ENCODE results near the gene FIBCD1.

DNA sequence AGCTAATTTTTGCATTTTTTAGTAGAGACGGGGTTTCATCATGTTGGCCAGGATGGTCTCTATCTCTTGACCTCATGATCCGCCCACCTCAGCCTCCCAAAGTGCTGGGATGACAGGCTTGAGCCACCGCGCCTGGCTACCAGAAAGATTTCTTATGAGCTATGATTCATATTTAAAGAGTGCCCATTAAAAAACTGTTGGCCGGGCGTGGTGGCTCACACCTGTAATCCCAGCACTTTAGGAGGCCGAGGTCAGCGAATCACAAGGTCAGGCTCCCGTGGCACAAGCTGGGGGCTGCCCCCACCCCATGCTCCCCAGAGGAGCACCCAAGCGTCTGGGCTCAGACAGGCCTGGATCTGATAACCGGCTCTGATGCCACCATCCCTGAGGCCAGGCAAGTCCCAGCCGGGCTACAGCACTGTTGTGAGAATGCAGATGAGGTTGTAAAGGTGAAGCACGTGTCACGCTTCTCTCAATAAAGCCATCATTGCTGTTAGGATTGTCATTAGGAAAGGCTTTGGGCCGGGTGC lies 56.3 kb downstream of the FIBCD1 start:
- TF ChIP-seq, protein P1, sequence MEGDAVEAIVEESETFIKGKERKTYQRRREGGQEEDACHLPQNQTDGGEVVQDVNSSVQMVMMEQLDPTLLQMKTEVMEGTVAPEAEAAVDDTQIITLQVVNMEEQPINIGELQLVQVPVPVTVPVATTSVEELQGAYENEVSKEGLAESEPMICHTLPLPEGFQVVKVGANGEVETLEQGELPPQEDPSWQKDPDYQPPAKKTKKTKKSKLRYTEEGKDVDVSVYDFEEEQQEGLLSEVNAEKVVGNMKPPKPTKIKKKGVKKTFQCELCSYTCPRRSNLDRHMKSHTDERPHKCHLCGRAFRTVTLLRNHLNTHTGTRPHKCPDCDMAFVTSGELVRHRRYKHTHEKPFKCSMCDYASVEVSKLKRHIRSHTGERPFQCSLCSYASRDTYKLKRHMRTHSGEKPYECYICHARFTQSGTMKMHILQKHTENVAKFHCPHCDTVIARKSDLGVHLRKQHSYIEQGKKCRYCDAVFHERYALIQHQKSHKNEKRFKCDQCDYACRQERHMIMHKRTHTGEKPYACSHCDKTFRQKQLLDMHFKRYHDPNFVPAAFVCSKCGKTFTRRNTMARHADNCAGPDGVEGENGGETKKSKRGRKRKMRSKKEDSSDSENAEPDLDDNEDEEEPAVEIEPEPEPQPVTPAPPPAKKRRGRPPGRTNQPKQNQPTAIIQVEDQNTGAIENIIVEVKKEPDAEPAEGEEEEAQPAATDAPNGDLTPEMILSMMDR (conservative IDR thresholded peaks at IDR 0.05): no peak
- no peak for TF ChIP-seq ZFX (IDR thresholded peaks at IDR 0.05)

All from C4-2B (cell line).